ENCODE data around the gene KRT74. TPM values are rescaled to one million over a fixed set of nuclear protein-coding genes. Genes with fewer than 3 reads are reported as not detected.

The KRT74 gene
- total RNA-seq, 1 donor = not detected

GRCh38 chr12:52573306-52573705, 337 bp downstream of the KRT74 start:
- peak; percentile 25 for DNase-seq (ENCODE audit: insufficient read length, low spot score, missing footprints)
- Histone ChIP-seq H3K4me1 (ENCODE audit: insufficient read depth, low read length) (no peaks in the 10 kb centered on the region), H3K27ac (ENCODE audit: low read depth, low read length) (no peak overlapping the region), H3K9me3 (ENCODE audit: low read depth, low read length) (no peaks in the 10 kb centered on the region), H3K36me3 (ENCODE audit: insufficient read depth, low read length) (no peaks in the 10 kb centered on the region), H3K27me3 (ENCODE audit: insufficient read depth, low read length) (peaks cover 61% of the 10 kb centered on the region), H3K4me3 (ENCODE audit: insufficient read depth, low read length) (no peak overlapping the region), H3K4me2 (ENCODE audit: insufficient read depth, low read length) (no peak overlapping the region), H3K79me2 (ENCODE audit: insufficient read depth, low read length) (no peaks in the 10 kb centered on the region), H2AFZ (ENCODE audit: low read length) (no peak overlapping the region), H4K20me1 (ENCODE audit: insufficient read depth, low read length) (no peaks in the 10 kb centered on the region)
- no peak for TF ChIP-seq CTCF (IDR thresholded peaks at IDR 0.05; ENCODE audit: extremely low read depth, low read depth, low read length)

GRCh38 chr12:52570511-52570910, 3.1 kb downstream of the KRT74 start:
- no peak overlapping the region for H2AFZ ChIP-seq (ENCODE audit: low read length)
- no peak for TF ChIP-seq CTCF (IDR thresholded peaks at IDR 0.05; ENCODE audit: extremely low read depth, low read depth, low read length)

GRCh38 chr12:52568111-52568510, 5.5 kb downstream of the KRT74 start:
- Histone ChIP-seq H3K9me3 (ENCODE audit: low read depth, low read length) (no peaks in the 10 kb centered on the region), H3K79me2 (ENCODE audit: insufficient read depth, low read length) (no peaks in the 10 kb centered on the region), H4K20me1 (ENCODE audit: insufficient read depth, low read length) (no peaks in the 10 kb centered on the region), H2AFZ (ENCODE audit: low read length) (no peak overlapping the region), H3K27me3 (ENCODE audit: insufficient read depth, low read length) (peaks cover 75% of the 10 kb centered on the region), H3K4me3 (ENCODE audit: insufficient read depth, low read length) (no peak overlapping the region), H3K36me3 (ENCODE audit: insufficient read depth, low read length) (no peaks in the 10 kb centered on the region), H3K4me1 (ENCODE audit: insufficient read depth, low read length) (no peaks in the 10 kb centered on the region), H3K4me2 (ENCODE audit: insufficient read depth, low read length) (no peak overlapping the region), H3K27ac (ENCODE audit: low read depth, low read length) (no peak overlapping the region)
- peak; percentile 17 for DNase-seq (ENCODE audit: insufficient read length, low spot score, missing footprints)
- no peak for TF ChIP-seq CTCF (IDR thresholded peaks at IDR 0.05; ENCODE audit: extremely low read depth, low read depth, low read length)

More at GRCh38 chr12:52570511-52570910, 3.1 kb downstream of the KRT74 start:
- Histone ChIP-seq H3K4me2 (ENCODE audit: insufficient read depth, low read length) (no peak overlapping the region), H3K27me3 (ENCODE audit: insufficient read depth, low read length) (peaks cover 70% of the 10 kb centered on the region), H3K9me3 (ENCODE audit: low read depth, low read length) (no peaks in the 10 kb centered on the region), H4K20me1 (ENCODE audit: insufficient read depth, low read length) (no peaks in the 10 kb centered on the region), H3K79me2 (ENCODE audit: insufficient read depth, low read length) (no peaks in the 10 kb centered on the region), H3K4me1 (ENCODE audit: insufficient read depth, low read length) (no peaks in the 10 kb centered on the region), H3K36me3 (ENCODE audit: insufficient read depth, low read length) (no peaks in the 10 kb centered on the region), H3K27ac (ENCODE audit: low read depth, low read length) (no peak overlapping the region), H3K4me3 (ENCODE audit: insufficient read depth, low read length) (no peak overlapping the region)
- DNase-seq (ENCODE audit: insufficient read length, low spot score, missing footprints) = peak; percentile 4

GRCh38 chr12:52566847-52567291, 6.8 kb downstream of the KRT74 start:
- Histone ChIP-seq H3K27me3 (ENCODE audit: insufficient read depth, low read length) (peaks cover 71% of the 10 kb centered on the region), H3K4me3 (ENCODE audit: insufficient read depth, low read length) (no peak overlapping the region), H2AFZ (ENCODE audit: low read length) (no peak overlapping the region), H3K79me2 (ENCODE audit: insufficient read depth, low read length) (no peaks in the 10 kb centered on the region), H3K4me1 (ENCODE audit: insufficient read depth, low read length) (no peaks in the 10 kb centered on the region), H3K27ac (ENCODE audit: low read depth, low read length) (no peak overlapping the region), H3K4me2 (ENCODE audit: insufficient read depth, low read length) (no peak overlapping the region), H3K9me3 (ENCODE audit: low read depth, low read length) (no peaks in the 10 kb centered on the region), H4K20me1 (ENCODE audit: insufficient read depth, low read length) (no peaks in the 10 kb centered on the region), H3K36me3 (ENCODE audit: insufficient read depth, low read length) (no peaks in the 10 kb centered on the region)
- no peak for TF ChIP-seq CTCF (IDR thresholded peaks at IDR 0.05; ENCODE audit: extremely low read depth, low read depth, low read length)
- peak; percentile 6 for DNase-seq (ENCODE audit: insufficient read length, low spot score, missing footprints)
